Neural progenitor cell (in vitro differentiated cells): ENCODE results near the gene CRY1.

Source experiments
- EZH2 ChIP-seq: fragments of 200-600 bp; sonication (generic); IDR thresholded peaks from 2 replicates; pipeline ENCODE4 v1.6.1; 2017; ENCODE audit warnings: antibody characterized with exemption, mild to moderate bottlenecking, moderate library complexity
- TF ChIP-seq, protein P1 (sequence below): fragments of 200-600 bp; sonication (generic); IDR thresholded peaks from 2 replicates; pipeline ENCODE4 v1.5.1; 2017; ENCODE audit warnings: antibody characterized with exemption, mild to moderate bottlenecking

- TF ChIP-seq, protein P1, sequence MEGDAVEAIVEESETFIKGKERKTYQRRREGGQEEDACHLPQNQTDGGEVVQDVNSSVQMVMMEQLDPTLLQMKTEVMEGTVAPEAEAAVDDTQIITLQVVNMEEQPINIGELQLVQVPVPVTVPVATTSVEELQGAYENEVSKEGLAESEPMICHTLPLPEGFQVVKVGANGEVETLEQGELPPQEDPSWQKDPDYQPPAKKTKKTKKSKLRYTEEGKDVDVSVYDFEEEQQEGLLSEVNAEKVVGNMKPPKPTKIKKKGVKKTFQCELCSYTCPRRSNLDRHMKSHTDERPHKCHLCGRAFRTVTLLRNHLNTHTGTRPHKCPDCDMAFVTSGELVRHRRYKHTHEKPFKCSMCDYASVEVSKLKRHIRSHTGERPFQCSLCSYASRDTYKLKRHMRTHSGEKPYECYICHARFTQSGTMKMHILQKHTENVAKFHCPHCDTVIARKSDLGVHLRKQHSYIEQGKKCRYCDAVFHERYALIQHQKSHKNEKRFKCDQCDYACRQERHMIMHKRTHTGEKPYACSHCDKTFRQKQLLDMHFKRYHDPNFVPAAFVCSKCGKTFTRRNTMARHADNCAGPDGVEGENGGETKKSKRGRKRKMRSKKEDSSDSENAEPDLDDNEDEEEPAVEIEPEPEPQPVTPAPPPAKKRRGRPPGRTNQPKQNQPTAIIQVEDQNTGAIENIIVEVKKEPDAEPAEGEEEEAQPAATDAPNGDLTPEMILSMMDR = no peak
- no peak for TF ChIP-seq EZH2
These were observed 115.1 kb downstream of the CRY1 start for GRCh38 chr12:106978035-106978800.
